GM12878 (cell line): ENCODE data around the gene LUM.

Experiments used
- CTCF ChIP-seq, 3 experiments: IDR thresholded peaks in 2 of 3; conservative IDR thresholded peaks in 1 of 3; 2 replicates each; pipeline ENCODE4 v1.5.1; 2011; ENCODE audit warnings: low read depth in 3 of 3, low read length in 3 of 3, mild to moderate bottlenecking in 3 of 3, control low read depth in 2 of 3, moderate library complexity in 2 of 3, inconsistent platforms in 1 of 3, mixed read lengths in 1 of 3; ENCODE audit not compliant: control insufficient read depth in 2 of 3, insufficient read depth in 1 of 3; ENCODE audit errors: extremely low read depth in 1 of 3
- DPF2 ChIP-seq: fragments of 450-650 bp; IDR thresholded peaks from 2 replicates; pipeline ENCODE4 v1.6.1; 2017; ENCODE audit warnings: mild to moderate bottlenecking
- MAX ChIP-seq: IDR thresholded peaks from 2 replicates; pipeline ENCODE4 v1.6.1; 2012; ENCODE audit warnings: low read depth, low read length, improper control_type of control experiment
- NFIC ChIP-seq: IDR thresholded peaks from 2 replicates; pipeline ENCODE4 v1.6.1; 2012; ENCODE audit warnings: low read depth, mild to moderate bottlenecking, inconsistent platforms, low read length, moderate library complexity

GRCh38 chr12:91123236-91123916 lies 12.1 kb upstream of the LUM start:
- TF ChIP-seq NFIC (no peak), CTCF (IDR thresholded peaks at IDR 0.05 in 2 of 3, conservative IDR thresholded peaks at IDR 0.05 in 1 of 3; ENCODE audit: control insufficient read depth in 2 of 3, extremely low read depth in 1 of 3, insufficient read depth in 1 of 3, low read depth in 3 of 3, low read length in 3 of 3) (no peak), DPF2 (no peak), MAX (no peak)
